GM10248 (cell line): Measurements from ENCODE around the gene SACS.

ENCODE experiments used
- CTCF ChIA-PET: fragments of 300-600 bp; sonication (Branson Sonifier 250); formaldehyde crosslinking; extraction: SDS; loops from one replicate; lab custom pipeline; 2021; ENCODE audit warnings: antibody characterized with exemption; lab: Yijun Ruan, JAX
- POLR2A ChIA-PET: fragments of 350-650 bp; sonication (Branson Sonifier 250); formaldehyde crosslinking; extraction: SDS; loops from one replicate; lab custom pipeline; 2020; ENCODE audit warnings: antibody characterized with exemption; lab: Yijun Ruan, JAX
- DNase-seq: peaks from one replicate; pipeline ENCODE4 v3.0.0; 2012; ENCODE audit errors: extremely low spot score
- TF ChIP-seq, protein P1 (sequence below): IDR thresholded peaks from 2 replicates; pipeline ENCODE4 v1.5.1; 2012; ENCODE audit warnings: mild to moderate bottlenecking, low read depth; ENCODE audit errors: extremely low read depth, missing control alignments, control extremely low read depth

SACS gene, protein sequence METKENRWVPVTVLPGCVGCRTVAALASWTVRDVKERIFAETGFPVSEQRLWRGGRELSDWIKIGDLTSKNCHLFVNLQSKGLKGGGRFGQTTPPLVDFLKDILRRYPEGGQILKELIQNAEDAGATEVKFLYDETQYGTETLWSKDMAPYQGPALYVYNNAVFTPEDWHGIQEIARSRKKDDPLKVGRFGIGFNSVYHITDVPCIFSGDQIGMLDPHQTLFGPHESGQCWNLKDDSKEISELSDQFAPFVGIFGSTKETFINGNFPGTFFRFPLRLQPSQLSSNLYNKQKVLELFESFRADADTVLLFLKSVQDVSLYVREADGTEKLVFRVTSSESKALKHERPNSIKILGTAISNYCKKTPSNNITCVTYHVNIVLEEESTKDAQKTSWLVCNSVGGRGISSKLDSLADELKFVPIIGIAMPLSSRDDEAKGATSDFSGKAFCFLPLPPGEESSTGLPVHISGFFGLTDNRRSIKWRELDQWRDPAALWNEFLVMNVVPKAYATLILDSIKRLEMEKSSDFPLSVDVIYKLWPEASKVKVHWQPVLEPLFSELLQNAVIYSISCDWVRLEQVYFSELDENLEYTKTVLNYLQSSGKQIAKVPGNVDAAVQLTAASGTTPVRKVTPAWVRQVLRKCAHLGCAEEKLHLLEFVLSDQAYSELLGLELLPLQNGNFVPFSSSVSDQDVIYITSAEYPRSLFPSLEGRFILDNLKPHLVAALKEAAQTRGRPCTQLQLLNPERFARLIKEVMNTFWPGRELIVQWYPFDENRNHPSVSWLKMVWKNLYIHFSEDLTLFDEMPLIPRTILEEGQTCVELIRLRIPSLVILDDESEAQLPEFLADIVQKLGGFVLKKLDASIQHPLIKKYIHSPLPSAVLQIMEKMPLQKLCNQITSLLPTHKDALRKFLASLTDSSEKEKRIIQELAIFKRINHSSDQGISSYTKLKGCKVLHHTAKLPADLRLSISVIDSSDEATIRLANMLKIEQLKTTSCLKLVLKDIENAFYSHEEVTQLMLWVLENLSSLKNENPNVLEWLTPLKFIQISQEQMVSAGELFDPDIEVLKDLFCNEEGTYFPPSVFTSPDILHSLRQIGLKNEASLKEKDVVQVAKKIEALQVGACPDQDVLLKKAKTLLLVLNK (N-terminal part only)

DNA sequence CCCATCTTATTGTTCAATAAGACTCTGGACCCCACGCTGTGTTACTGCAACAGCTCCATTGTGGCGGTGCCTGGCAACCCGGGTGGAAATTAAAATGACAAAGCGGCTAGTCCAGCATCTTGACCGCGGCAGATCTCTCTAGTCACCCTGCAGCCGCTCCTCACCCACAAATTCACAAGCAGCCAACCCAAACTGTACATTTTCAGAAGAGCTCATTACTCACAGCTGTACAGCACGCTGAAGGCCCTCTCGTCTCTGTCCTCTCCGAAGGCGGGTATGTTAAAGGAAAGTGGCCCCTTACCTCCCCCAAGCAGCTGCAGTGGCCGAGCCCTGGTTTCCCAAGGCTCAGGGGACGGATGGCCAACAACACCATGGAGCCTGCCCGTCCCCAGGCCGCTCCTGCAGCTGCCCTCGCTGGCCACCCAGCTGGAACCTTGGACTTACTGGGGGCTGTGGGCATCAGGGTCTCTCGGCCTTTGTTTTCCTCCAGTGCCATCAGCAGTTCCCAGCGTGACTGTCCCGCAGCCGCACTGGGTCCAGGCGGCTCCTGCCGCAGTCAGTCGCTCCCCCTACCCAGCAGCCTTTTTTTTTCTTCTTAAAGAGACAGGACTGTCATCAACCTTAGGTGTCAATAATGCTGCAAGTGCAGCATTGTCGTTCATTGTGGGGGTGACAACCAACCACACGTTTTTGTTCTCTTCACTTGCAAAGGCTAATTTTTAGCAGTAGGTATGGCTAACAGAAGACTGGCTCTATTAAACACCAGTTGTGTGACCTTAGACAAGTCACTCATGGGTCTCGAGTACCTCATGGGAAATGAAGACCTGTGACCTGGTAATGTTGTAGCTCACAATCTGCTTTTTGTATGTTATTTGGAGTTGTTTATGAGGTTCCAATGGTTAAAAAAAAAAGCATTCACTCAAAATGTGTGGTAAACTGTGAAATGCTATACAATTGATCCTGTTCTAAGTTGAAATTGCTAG is at the start of gene SACS:
SACS (minus strand) TSS at position 532 of the 983 bp plus-strand sequence. CDS start 22,463 bp downstream, outside the sequence.
- TF ChIP-seq, protein P1, sequence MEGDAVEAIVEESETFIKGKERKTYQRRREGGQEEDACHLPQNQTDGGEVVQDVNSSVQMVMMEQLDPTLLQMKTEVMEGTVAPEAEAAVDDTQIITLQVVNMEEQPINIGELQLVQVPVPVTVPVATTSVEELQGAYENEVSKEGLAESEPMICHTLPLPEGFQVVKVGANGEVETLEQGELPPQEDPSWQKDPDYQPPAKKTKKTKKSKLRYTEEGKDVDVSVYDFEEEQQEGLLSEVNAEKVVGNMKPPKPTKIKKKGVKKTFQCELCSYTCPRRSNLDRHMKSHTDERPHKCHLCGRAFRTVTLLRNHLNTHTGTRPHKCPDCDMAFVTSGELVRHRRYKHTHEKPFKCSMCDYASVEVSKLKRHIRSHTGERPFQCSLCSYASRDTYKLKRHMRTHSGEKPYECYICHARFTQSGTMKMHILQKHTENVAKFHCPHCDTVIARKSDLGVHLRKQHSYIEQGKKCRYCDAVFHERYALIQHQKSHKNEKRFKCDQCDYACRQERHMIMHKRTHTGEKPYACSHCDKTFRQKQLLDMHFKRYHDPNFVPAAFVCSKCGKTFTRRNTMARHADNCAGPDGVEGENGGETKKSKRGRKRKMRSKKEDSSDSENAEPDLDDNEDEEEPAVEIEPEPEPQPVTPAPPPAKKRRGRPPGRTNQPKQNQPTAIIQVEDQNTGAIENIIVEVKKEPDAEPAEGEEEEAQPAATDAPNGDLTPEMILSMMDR = no peak
- DNase-seq = no peak
- POLR2A ChIA-PET = no interaction called here
- CTCF ChIA-PET = interaction anchor here (1.1 to 2.2 kb wide), 3 partner anchors 10 to 43 kb away, joined by 3 to 8 read pairs (median 3); no protein-coding TSS in a partner anchor

DNA sequence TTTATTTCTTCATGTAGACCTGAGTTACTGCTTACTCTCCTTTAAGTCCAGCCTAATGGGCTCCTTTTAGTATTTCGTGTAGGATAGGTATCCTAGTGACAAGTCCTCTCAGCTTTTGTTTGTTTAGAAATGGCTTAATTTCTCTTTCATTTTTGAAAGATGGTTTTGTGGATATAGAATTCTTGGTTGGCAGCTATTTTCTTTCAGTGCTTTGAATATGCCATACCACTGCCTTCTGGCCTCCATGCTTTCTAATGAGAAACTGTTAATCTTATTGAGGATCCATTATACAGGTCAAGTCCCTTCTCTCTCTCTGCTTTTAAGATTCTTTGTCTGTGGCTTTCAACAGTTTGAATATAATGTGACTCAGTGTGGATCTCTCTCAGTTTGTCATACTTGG is 46.8 kb upstream of the SACS start:
- no peak for DNase-seq
- ChIA-PET CTCF (interaction anchor here (1.4 kb wide), 2 partner anchors 10 kb away, joined by 3 read pairs; no protein-coding TSS in a partner anchor), POLR2A (no interaction called here)
- TF ChIP-seq, protein P1 = no peak

DNA sequence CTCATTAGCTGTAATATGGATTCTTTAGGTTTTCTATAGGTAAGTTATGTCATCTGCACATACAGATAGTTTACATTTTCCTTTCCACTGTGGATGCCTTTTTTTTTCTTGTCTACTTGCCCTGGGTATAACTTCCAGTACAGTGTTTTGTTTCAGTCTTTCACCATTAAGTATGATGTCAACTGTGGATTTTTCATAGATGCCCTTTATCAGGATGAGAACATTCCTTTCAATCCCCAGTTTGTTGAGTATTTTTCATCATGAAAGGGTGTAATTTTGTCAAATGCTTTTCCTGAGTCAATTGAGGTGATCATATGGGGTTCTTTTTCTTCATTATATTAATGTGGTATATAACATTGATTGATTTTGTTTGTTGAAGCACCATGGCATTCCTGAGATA is 43.6 kb upstream of the SACS start:
- ChIA-PET POLR2A (no interaction called here), CTCF (no interaction called here)
- no peak for DNase-seq
- TF ChIP-seq, protein P1 = no peak

DNA sequence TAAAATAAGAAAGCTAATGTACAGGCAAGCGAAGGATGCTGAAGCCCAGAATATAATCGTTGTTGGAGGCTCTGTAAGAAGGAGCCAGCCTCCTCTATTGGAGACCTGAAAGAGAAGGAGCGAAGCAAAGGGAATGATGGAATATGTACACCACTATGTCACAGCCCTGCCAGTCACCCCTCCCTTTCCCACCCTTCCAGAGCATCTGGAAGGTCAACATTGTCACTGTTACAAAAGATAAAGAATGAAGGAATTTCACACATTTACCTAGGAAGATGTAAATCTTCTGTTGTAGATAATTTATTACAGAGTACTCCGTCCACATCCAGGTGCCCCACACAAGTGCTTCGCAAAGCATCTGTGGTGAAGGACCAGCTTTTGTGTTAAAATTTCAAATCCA is 39.7 kb upstream of the SACS start:
- TF ChIP-seq, protein P1 = no peak
- CTCF ChIA-PET = interaction anchor here (1.4 kb wide), 1 partner anchor 30 kb away, joined by 3 read pairs; no protein-coding TSS in a partner anchor
- POLR2A ChIA-PET = no interaction called here
- DNase-seq = no peak

DNA sequence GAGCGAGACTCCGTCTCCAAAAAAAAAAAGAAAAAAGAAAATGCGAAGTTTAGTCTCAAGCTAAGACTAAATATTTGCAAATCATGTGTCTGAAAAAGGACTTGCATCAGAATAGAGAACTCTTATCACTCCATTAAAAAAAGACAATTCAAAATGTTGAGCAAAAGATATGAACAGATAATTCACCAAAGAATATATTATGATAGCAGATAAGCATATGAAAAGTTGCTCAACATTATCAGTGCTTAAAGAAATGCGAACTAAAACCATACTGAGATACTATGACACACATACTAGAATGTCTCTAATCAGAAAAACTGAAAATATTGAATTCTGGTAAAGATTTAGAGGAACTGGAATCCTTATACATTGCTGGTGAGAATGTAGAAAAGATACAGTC is 38.7 kb upstream of the SACS start:
- CTCF ChIA-PET = interaction anchor here (1.4 kb wide), 1 partner anchor 31 kb away, joined by 3 read pairs; no protein-coding TSS in a partner anchor
- DNase-seq = no peak
- TF ChIP-seq, protein P1 = no peak
- POLR2A ChIA-PET = no interaction called here
